Measurements from ENCODE around the gene EGLN2.
A peak's percentile ranks its signal among the peaks of the same experiment; 100 is the strongest.

The EGLN2 gene

DNA sequence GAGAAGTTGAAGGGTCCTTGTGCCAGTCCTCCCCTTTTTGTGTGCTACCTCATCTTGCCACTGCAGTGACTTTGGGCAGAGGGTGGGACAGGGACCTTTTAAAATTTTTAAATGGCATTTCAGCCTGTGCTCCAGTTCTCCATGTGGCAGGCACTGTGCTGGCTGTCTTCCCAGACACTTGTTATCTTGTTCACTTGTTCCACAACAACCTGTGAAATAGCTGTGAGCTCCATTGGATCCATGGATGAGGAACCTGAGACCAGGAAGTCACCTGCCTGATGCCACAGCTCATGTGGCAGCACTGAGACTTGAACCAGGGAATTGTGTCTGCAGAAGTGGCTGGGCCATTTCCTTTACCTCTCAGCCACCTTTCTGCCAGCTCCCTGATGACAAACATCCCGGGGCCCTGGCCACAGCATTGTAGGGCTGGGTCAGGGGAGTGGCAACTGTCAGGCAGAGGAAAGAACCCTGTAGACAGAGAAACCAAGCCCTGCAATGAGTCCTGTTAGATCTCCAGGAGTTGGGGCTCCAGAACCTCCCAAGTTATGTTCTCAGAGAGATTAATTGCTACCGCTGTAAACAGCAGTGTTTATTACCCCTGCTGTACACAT, 6.4 kb downstream of the EGLN2 start:
- CTCF ChIA-PET, result no interaction called here
- POLR2A ChIA-PET (ENCODE audit: low non-redundant PET), result interaction anchor here (0.5 kb wide), 2 partner anchors 11 to 35 kb away, joined by 3 read pairs; no protein-coding TSS in a partner anchor
- TF ChIP-seq, protein P1, sequence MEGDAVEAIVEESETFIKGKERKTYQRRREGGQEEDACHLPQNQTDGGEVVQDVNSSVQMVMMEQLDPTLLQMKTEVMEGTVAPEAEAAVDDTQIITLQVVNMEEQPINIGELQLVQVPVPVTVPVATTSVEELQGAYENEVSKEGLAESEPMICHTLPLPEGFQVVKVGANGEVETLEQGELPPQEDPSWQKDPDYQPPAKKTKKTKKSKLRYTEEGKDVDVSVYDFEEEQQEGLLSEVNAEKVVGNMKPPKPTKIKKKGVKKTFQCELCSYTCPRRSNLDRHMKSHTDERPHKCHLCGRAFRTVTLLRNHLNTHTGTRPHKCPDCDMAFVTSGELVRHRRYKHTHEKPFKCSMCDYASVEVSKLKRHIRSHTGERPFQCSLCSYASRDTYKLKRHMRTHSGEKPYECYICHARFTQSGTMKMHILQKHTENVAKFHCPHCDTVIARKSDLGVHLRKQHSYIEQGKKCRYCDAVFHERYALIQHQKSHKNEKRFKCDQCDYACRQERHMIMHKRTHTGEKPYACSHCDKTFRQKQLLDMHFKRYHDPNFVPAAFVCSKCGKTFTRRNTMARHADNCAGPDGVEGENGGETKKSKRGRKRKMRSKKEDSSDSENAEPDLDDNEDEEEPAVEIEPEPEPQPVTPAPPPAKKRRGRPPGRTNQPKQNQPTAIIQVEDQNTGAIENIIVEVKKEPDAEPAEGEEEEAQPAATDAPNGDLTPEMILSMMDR (conservative IDR thresholded peaks at IDR 0.05; ENCODE audit: low read depth), result no peak
- H3K27ac ChIP-seq, result peak overlapping the region; percentile 88
- no peak for DNase-seq (ENCODE audit: low spot score)

DNA sequence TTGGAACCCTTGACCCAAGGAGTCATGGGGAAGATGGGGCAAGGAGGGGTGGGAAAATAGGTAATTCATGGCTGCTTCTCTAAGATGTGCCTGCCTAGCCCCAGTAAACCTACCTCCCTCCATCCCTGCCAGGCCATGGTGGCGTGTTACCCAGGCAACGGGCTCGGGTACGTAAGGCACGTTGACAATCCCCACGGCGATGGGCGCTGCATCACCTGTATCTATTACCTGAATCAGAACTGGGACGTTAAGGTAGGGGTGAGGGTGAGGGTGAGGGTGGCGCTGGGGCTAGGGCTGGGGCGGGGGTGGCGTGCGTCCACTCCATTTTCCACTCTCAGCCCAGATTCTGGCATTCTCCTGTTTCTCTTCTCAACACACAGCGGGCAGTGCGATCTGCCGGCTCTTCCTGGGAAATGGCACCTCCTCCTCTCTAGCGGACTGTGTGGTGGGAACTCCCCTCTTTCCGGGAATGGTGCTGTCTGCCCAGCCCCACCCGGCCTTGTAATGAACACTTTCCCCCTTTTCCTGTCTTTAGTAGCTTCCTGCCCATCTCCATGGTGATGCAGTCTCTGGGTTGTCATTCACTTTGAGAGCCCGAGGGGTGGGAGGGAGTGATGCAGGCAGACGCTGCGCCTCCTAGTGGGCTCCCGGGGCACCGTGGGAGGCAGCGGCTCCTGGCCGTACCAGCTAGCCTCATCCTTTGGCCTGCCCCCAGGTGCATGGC, 7.6 kb downstream of the EGLN2 start:
- peak overlapping the region; percentile 88 for H3K27ac ChIP-seq
- ChIA-PET CTCF (interaction anchor here (0.6 to 1.4 kb wide), 3 partner anchors 11 to 201 kb away, joined by 3 read pairs; no protein-coding TSS in a partner anchor), POLR2A (ENCODE audit: low non-redundant PET) (no interaction called here)
- DNase-seq (ENCODE audit: low spot score), result peak; percentile 62
- TF ChIP-seq, protein P1 (conservative IDR thresholded peaks at IDR 0.05; ENCODE audit: low read depth), result peak; percentile 52; the same call in 1 of the 2 replicates

DNA sequence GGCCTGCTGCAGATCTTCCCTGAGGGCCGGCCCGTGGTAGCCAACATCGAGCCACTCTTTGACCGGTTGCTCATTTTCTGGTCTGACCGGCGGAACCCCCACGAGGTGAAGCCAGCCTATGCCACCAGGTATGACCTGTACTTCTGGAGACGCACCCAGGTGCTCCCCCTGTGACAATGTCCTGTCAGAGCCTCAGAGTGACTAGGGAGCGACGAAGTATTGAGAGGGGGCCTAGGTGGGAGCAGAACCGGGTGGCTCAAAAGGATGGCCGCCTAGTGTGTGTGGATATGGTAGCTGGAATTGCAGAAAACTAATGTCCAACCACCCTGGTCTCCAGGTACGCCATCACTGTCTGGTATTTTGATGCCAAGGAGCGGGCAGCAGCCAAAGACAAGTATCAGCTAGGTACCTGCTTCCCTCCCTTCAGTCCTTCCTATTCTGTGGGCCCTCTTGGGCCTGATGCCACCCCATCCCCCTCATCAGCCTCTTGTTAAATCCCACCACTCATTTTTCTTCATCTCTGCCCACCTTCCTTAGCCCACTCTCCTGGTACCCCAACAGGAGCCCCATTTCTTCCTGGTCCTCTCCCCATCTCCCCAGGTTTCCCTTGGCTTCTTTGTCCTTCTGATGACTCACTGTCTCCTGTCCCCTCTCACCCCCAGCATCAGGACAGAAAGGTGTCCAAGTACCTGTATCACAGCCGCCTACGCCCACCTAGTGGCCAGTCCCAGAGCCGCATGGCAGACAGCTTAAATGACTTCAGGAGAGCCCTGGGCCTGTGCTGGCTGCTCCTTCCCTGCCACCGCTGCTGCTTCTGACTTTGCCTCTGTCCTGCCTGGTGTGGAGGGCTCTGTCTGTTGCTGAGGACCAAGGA, 8.4 kb downstream of the EGLN2 start:
- ChIA-PET CTCF (interaction anchor here (0.6 to 1.4 kb wide), 3 partner anchors 11 to 172 kb away, joined by 3 read pairs; no protein-coding TSS in a partner anchor), POLR2A (ENCODE audit: low non-redundant PET) (no interaction called here)
- peak; percentile 14 for DNase-seq (ENCODE audit: low spot score)
- peak overlapping the region; percentile 88 for H3K27ac ChIP-seq
- TF ChIP-seq, protein P1 (conservative IDR thresholded peaks at IDR 0.05; ENCODE audit: low read depth), result no peak

DNA sequence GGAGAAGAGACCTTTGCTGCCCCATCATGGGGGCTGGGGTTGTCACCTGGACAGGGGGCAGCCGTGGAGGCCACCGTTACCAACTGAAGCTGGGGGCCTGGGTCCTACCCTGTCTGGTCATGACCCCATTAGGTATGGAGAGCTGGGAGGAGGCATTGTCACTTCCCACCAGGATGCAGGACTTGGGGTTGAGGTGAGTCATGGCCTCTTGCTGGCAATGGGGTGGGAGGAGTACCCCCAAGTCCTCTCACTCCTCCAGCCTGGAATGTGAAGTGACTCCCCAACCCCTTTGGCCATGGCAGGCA, 9.0 kb downstream of the EGLN2 start:
- TF ChIP-seq, protein P1 (conservative IDR thresholded peaks at IDR 0.05; ENCODE audit: low read depth), result no peak
- H3K27ac ChIP-seq, result peak overlapping the region; percentile 88
- POLR2A ChIA-PET (ENCODE audit: low non-redundant PET), result no interaction called here
- CTCF ChIA-PET, result interaction anchor here (0.6 kb wide), 1 partner anchor 155 kb away, joined by 3 read pairs; no protein-coding TSS in a partner anchor
- DNase-seq (ENCODE audit: low spot score), result no peak

DNA sequence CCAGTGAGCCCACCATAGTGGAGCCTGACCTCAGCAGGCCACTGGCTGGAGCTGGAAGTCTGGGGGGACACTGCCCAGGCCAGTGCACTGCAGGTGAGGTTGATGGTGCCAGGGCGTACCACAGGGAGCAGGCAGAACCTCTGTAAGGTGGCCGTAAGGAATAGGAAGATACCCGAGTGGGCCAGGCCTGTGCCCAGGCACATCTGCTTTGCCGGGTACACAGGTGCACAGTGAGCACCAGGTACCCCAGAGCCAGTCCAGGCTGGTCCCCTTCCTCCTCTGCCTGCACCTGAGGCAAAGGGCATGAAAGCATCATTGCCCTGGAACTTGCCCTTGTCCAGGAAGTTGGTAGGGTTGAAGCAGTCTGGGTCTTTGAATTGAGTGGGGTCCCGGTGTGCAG, 9.5 kb downstream of the EGLN2 start:
- no peak for DNase-seq (ENCODE audit: low spot score)
- CTCF ChIA-PET, result no interaction called here
- POLR2A ChIA-PET (ENCODE audit: low non-redundant PET), result interaction anchor here (0.6 kb wide), 1 partner anchor 88 kb away, joined by 3 read pairs; no protein-coding TSS in a partner anchor
- TF ChIP-seq, protein P1 (conservative IDR thresholded peaks at IDR 0.05; ENCODE audit: low read depth), result no peak
- H3K27ac ChIP-seq, result peak overlapping the region; percentile 88

All from RWPE1 (cell line).